Heart left ventricle (tissue), 13 donors: Measurements from ENCODE around the gene CFAP58.

Experiments
- POLR2A ChIP-seq, 2 donors: fragments of 450-650 bp; IDR thresholded peaks; one replicate each; pipeline ENCODE4 v1.6.1; 2017; ENCODE audit warnings: antibody characterized with exemption in 2 of 2, mild to moderate bottlenecking in 2 of 2, moderate library complexity in 2 of 2
- TF ChIP-seq, protein P1 (sequence below), 12 donors: fragments of 200-600 bp; sonication (generic) in 4 of 12; IDR thresholded peaks; one replicate each; pipeline versions ENCODE4 v1.5.0 to v1.8.0; 2018 to 2022; ENCODE audit warnings: antibody characterized with exemption in 12 of 12, mild to moderate bottlenecking in 5 of 12
- donor health status: ischemic (EF 13 %, LVEDD 7.1; RV severe dilation, severe dysfunction).
- donor health status: DM: no; HTN: yes; CAD: no.
- donor health status: DM: no; HTN: no; CAD: no.
- donor health status: ischemic (EF 25% LVEDD 6.9; RV normal size, moderate dysfunction).
- donor health status: ischemic (EF 25% LVEDD 5.7; RV mildly dilated, moderate dysfunction).
- donor health status: ischemic (EF 35%, LVEDD 5.7; RV mildly dilated, moderate dysfunction).
- donor health status: nonischemic (EF 11% LVEDD 7.7; RV severe dilation, severe dysfunction).
- donor health status: DM: yes; HTN: yes; CAD: no.
- donor health status: PGD.
- donor health status: ischemic (EF 29% LVEDD 5.4; RV normal size, mild dysfunction).
- donor health status: nonischemic (EF 23%, LVEDD 6.1; RV moderate dilation, normal function).

- TF ChIP-seq, protein P1, sequence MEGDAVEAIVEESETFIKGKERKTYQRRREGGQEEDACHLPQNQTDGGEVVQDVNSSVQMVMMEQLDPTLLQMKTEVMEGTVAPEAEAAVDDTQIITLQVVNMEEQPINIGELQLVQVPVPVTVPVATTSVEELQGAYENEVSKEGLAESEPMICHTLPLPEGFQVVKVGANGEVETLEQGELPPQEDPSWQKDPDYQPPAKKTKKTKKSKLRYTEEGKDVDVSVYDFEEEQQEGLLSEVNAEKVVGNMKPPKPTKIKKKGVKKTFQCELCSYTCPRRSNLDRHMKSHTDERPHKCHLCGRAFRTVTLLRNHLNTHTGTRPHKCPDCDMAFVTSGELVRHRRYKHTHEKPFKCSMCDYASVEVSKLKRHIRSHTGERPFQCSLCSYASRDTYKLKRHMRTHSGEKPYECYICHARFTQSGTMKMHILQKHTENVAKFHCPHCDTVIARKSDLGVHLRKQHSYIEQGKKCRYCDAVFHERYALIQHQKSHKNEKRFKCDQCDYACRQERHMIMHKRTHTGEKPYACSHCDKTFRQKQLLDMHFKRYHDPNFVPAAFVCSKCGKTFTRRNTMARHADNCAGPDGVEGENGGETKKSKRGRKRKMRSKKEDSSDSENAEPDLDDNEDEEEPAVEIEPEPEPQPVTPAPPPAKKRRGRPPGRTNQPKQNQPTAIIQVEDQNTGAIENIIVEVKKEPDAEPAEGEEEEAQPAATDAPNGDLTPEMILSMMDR (IDR thresholded peaks at IDR 0.05), result no peak
- TF ChIP-seq POLR2A (IDR thresholded peaks at IDR 0.05), result no peak
These were observed 71.1 kb downstream of the CFAP58 start for GRCh38 chr10:104424719-104425118.
